T-helper 2 cell treated with Interferon-gamma antibody and Interleukin-4, amounts not matched to agents 100 ng/mL and 5 ng/mL, for 36 hours (primary cell): Measurements from ENCODE around the gene CALCB. TPM values are rescaled to one million over a fixed set of nuclear protein-coding genes. Genes with fewer than 3 reads are reported as not detected.

Experiments used
- intact Hi-C: fragments of 100-400 bp; cut with micrococcal nuclease; formaldehyde crosslinking; loops from one replicate; pipeline ENCODE4 v1.15.1; 2023
- total RNA-seq: library from RNA; stranded (reverse); gene quantifications from 2 replicates; pipeline ENCODE4 v1.2.3, GENCODE V29; 2022

CALCB gene
- total RNA-seq, 1 donor from 2014 or later: 1.1 TPM

- intact Hi-C loops: loop anchor here (10.0 kb wide), 1 partner anchor 428 kb away; the partner anchor contains the start of gene PDE3B
Observed at GRCh38 chr11:15072551-15073143, 746 bp upstream of the CALCB start.

GRCh38 chr11:15074206-15075161, 1.1 kb downstream of the CALCB start:
- intact Hi-C loops: loop anchor here (1.0 to 10.0 kb wide), 5 partner anchors 100 to 554 kb away; partner anchors contain the start of genes PDE3B and PSMA1

GRCh38 chr11:15075162-15075526, 1.8 kb downstream of the CALCB start:
- intact Hi-C loops: loop anchor here (1.0 to 10.0 kb wide), 3 partner anchors 167 to 430 kb away; partner anchors contain the start of gene PDE3B

- intact Hi-C loops: loop anchor here (10.0 kb wide), 1 partner anchor 56 kb away; no protein-coding TSS in a partner anchor
Observed at GRCh38 chr11:15091175-15091574, 17.8 kb downstream of the CALCB start.

- intact Hi-C loops: loop anchor here (10.0 kb wide), 1 partner anchor 57 kb away; no protein-coding TSS in a partner anchor
Observed at GRCh38 chr11:15091625-15092024, 18.2 kb downstream of the CALCB start.

GRCh38 chr11:15093432-15093831, 20.0 kb downstream of the CALCB start:
- intact Hi-C loops: loop anchor here (10.0 kb wide), 1 partner anchor 59 kb away; no protein-coding TSS in a partner anchor

GRCh38 chr11:15095736-15096228, 22.4 kb downstream of the CALCB start:
- intact Hi-C loops: loop anchor here (10.0 kb wide), 1 partner anchor 61 kb away; no protein-coding TSS in a partner anchor

- intact Hi-C loops: loop anchor here (10.0 kb wide), 1 partner anchor 63 kb away; no protein-coding TSS in a partner anchor
Observed at GRCh38 chr11:15097411-15097810, 24.0 kb downstream of the CALCB start.

GRCh38 chr11:15099267-15099666, 25.9 kb downstream of the CALCB start:
- intact Hi-C loops: loop anchor here (10.0 kb wide), 1 partner anchor 64 kb away; no protein-coding TSS in a partner anchor

GRCh38 chr11:15101072-15101709, 27.8 kb downstream of the CALCB start:
- intact Hi-C loops: loop anchor here (1.0 kb wide), 2 partner anchors 58 to 107 kb away; no protein-coding TSS in a partner anchor

- intact Hi-C loops: no loop called here
Observed at GRCh38 chr11:15104166-15104565, 30.8 kb downstream of the CALCB start.

- intact Hi-C loops: no loop called here
Observed at GRCh38 chr11:15106201-15106965, 33.0 kb downstream of the CALCB start.

GRCh38 chr11:15107730-15108515, 34.5 kb downstream of the CALCB start:
- intact Hi-C loops: no loop called here

GRCh38 chr11:15108592-15109130, 35.3 kb downstream of the CALCB start:
- intact Hi-C loops: no loop called here

- intact Hi-C loops: no loop called here
Observed at GRCh38 chr11:15109602-15110001, 36.2 kb downstream of the CALCB start.

GRCh38 chr11:15111215-15111614, 37.8 kb downstream of the CALCB start:
- intact Hi-C loops: no loop called here

GRCh38 chr11:15112131-15112541, 38.7 kb downstream of the CALCB start:
- intact Hi-C loops: no loop called here

- intact Hi-C loops: no loop called here
Observed at GRCh38 chr11:15113381-15113780, 40.0 kb downstream of the CALCB start.
